ENCODE results near the gene ALOX5AP.

The ALOX5AP gene

GRCh38 chr13:30735025-30735871, at the start of gene ALOX5AP:
TSS of gene ALOX5AP (plus strand) at chr13:30735543. CDS start at chr13:30735606, 63 bp downstream.
- DNase-seq (ENCODE audit: low spot score) = no peak
- FAIRE-seq = no peak

GRCh38 chr13:30685987-30686386, 49.4 kb upstream of the ALOX5AP start:
- FAIRE-seq (no peak), DNase-seq (ENCODE audit: low spot score) (no peak)

- no peak for DNase-seq (ENCODE audit: low spot score)
Measured at GRCh38 chr13:30687601-30688000, 47.7 kb upstream of the ALOX5AP start.

GRCh38 chr13:30689752-30690151, 45.6 kb upstream of the ALOX5AP start:
- DNase-seq (ENCODE audit: low spot score) = no peak
- no peak for FAIRE-seq

More at GRCh38 chr13:30687601-30688000, 47.7 kb upstream of the ALOX5AP start:
- FAIRE-seq = no peak

GRCh38 chr13:30690282-30691188, 44.8 kb upstream of the ALOX5AP start:
- no peak for FAIRE-seq
- DNase-seq (ENCODE audit: low spot score) = peak; percentile 69

- DNase-seq (ENCODE audit: low spot score) (no peak), FAIRE-seq (no peak)
Measured at GRCh38 chr13:30692113-30692512, 43.2 kb upstream of the ALOX5AP start.

- FAIRE-seq = no peak
- no peak for DNase-seq (ENCODE audit: low spot score)
Measured at GRCh38 chr13:30696278-30697176, 38.8 kb upstream of the ALOX5AP start.

GRCh38 chr13:30697177-30697953, 38.0 kb upstream of the ALOX5AP start:
- no peak for DNase-seq (ENCODE audit: low spot score)
- FAIRE-seq = no peak

- DNase-seq (ENCODE audit: low spot score) (no peak), FAIRE-seq (no peak)
Measured at GRCh38 chr13:30697996-30698401, 37.3 kb upstream of the ALOX5AP start.

- FAIRE-seq = no peak
- no peak for DNase-seq (ENCODE audit: low spot score)
Measured at GRCh38 chr13:30698488-30699005, 36.8 kb upstream of the ALOX5AP start.

- FAIRE-seq (no peak), DNase-seq (ENCODE audit: low spot score) (no peak)
Measured at GRCh38 chr13:30700364-30700763, 35.0 kb upstream of the ALOX5AP start.

- no peak for DNase-seq (ENCODE audit: low spot score)
- no peak for FAIRE-seq
Measured at GRCh38 chr13:30702006-30702405, 33.3 kb upstream of the ALOX5AP start.

- FAIRE-seq (no peak), DNase-seq (ENCODE audit: low spot score) (no peak)
Measured at GRCh38 chr13:30704596-30704995, 30.7 kb upstream of the ALOX5AP start.

- DNase-seq (ENCODE audit: low spot score) (no peak), FAIRE-seq (no peak)
Measured at GRCh38 chr13:30705680-30706079, 29.7 kb upstream of the ALOX5AP start.

- FAIRE-seq = no peak
- DNase-seq (ENCODE audit: low spot score) = no peak
Measured at GRCh38 chr13:30708541-30708940, 26.8 kb upstream of the ALOX5AP start.

- no peak for FAIRE-seq
Measured at GRCh38 chr13:30710442-30710841, 24.9 kb upstream of the ALOX5AP start.

GRCh38 chr13:30711375-30711774, 24.0 kb upstream of the ALOX5AP start:
- no peak for DNase-seq (ENCODE audit: low spot score)
- FAIRE-seq = no peak

More at GRCh38 chr13:30710442-30710841, 24.9 kb upstream of the ALOX5AP start:
- no peak for DNase-seq (ENCODE audit: low spot score)

GRCh38 chr13:30711837-30712236, 23.5 kb upstream of the ALOX5AP start:
- DNase-seq (ENCODE audit: low spot score) (no peak), FAIRE-seq (no peak)

- DNase-seq (ENCODE audit: low spot score) = no peak
- FAIRE-seq = no peak
Measured at GRCh38 chr13:30712536-30713532, 22.5 kb upstream of the ALOX5AP start.
